IPS DF 19.7 (cell line): ENCODE measurements around the gene INA.
"Not testable (repeated sequence)": the region's sequence is repeated elsewhere in the genome, so short reads cannot be mapped to it uniquely, and the experiment has no call there.

Source experiments
- DNase-seq: peaks from one replicate; pipeline ENCODE4 v3.0.0-alpha.2; 2013; ENCODE audit warnings: low read depth, low spot score

INA gene

GRCh38 chr10:103276896-103277712, at the start of gene INA:
TSS of gene INA (plus strand) at chr10:103277138. CDS start at chr10:103277212, 74 bp downstream.
- DNase-seq: no peak

- no peak for DNase-seq
Observed at GRCh38 chr10:103227416-103227815, 49.5 kb upstream of the INA start.

GRCh38 chr10:103231047-103231551, 45.8 kb upstream of the INA start:
- DNase-seq: peak; percentile 95

- no peak for DNase-seq
Observed at GRCh38 chr10:103232131-103232673, 44.7 kb upstream of the INA start.

GRCh38 chr10:103232772-103233488, 44.0 kb upstream of the INA start:
- DNase-seq: no peak

GRCh38 chr10:103235775-103236174, 41.2 kb upstream of the INA start:
- DNase-seq: no peak

- peak; percentile 56 for DNase-seq
Observed at GRCh38 chr10:103238506-103239252, 38.3 kb upstream of the INA start.

- no peak for DNase-seq
Observed at GRCh38 chr10:103241262-103242011, 35.5 kb upstream of the INA start.

GRCh38 chr10:103244666-103245271, 32.2 kb upstream of the INA start:
- peak; percentile 64 for DNase-seq

GRCh38 chr10:103245587-103245986, 31.4 kb upstream of the INA start, which contains the start of gene RPEL1:
TSS of gene RPEL1 (plus strand) at chr10:103245887. CDS start at chr10:103245997, 110 bp downstream.
- not testable (repeated sequence) for DNase-seq

GRCh38 chr10:103246324-103246723, 30.6 kb upstream of the INA start:
- DNase-seq: no peak

GRCh38 chr10:103254113-103254512, 22.8 kb upstream of the INA start:
- no peak for DNase-seq

GRCh38 chr10:103254538-103255325, 22.2 kb upstream of the INA start:
- no peak for DNase-seq

GRCh38 chr10:103256613-103257012, 20.3 kb upstream of the INA start:
- DNase-seq: no peak

- no peak for DNase-seq
Observed at GRCh38 chr10:103257812-103258211, 19.1 kb upstream of the INA start.

GRCh38 chr10:103258928-103259327, 18.0 kb upstream of the INA start:
- DNase-seq: not testable (repeated sequence)

- DNase-seq: no peak
Observed at GRCh38 chr10:103259989-103260388, 16.9 kb upstream of the INA start.

- no peak for DNase-seq
Observed at GRCh38 chr10:103262229-103262628, 14.7 kb upstream of the INA start.

- no peak for DNase-seq
Observed at GRCh38 chr10:103265717-103266329, 11.1 kb upstream of the INA start.
